Left ventricle myocardium inferior (tissue), 1 donor: ENCODE results near the gene NAP1L2. TPM values are rescaled to one million over a fixed set of nuclear protein-coding genes. Genes with fewer than 3 reads are reported as not detected.

ENCODE experiments used
- DNase-seq: peaks from one replicate; pipeline ENCODE4 v3.0.0-alpha.2; 2020
- H3K27ac ChIP-seq: fragments of 200-600 bp; replicated peaks from 2 replicates; pipeline ENCODE4 v1.8.0; 2021
- H3K27me3 ChIP-seq: fragments of 200-600 bp; 2 replicates; pipeline ENCODE4 v1.8.0; 2021; ENCODE audit warnings: low read depth
- H3K36me3 ChIP-seq: fragments of 200-600 bp; 2 replicates; pipeline ENCODE4 v1.8.0; 2021
- H3K4me1 ChIP-seq: fragments of 200-600 bp; 2 replicates; pipeline ENCODE4 v1.8.0; 2021
- H3K4me3 ChIP-seq: fragments of 200-600 bp; 2 replicates; pipeline ENCODE4 v1.8.0; 2021; ENCODE audit warnings: mild to moderate bottlenecking, moderate library complexity
- H3K9me3 ChIP-seq: fragments of 200-600 bp; replicated peaks from 2 replicates; pipeline ENCODE4 v1.8.0; 2021
- CTCF ChIP-seq: fragments of 200-600 bp; IDR thresholded peaks from 2 replicates; pipeline ENCODE4 v1.8.0; 2021; ENCODE audit warnings: antibody characterized with exemption, mild to moderate bottlenecking, borderline replicate concordance
- intact Hi-C: fragments of 100-400 bp; cut with micrococcal nuclease; formaldehyde crosslinking; loops from one replicate; pipeline ENCODE4 v1.11.0; 2022
- long read RNA-seq: library from polyadenylated mRNA; unstranded; transcript quantifications from one replicate; pipeline ENCODE4 v2.0.0, GENCODE V29; 2021
- total RNA-seq: library from RNA; stranded (reverse); fragmentation: NEBNext Ultra II Directional; extraction: Animal tissue kit (Norgen Biotek cat#: 25700); gene quantifications from one replicate; pipeline ENCODE4 v1.2.1, GENCODE V29; 2021
- donor health status: DM: no; HTN: yes; CAD: no; lungs with severe emphysema.

The NAP1L2 gene
- total RNA-seq = 8.4 TPM
- long read RNA-seq, partial matches to known transcripts = 0 of 2 reads
- long read RNA-seq, other reads (novel, unspliced or antisense) = 0 of 2 reads

GRCh38 chrX:73214426-73215094 lies at the start of gene NAP1L2:
NAP1L2 (minus strand) TSS chrX:73214851; CDS start chrX:73214492, 359 bp downstream.
- H3K9me3 ChIP-seq = no peaks in the 10 kb centered on the region
- intact Hi-C loops = no loop called here
- H3K36me3 ChIP-seq = no peaks in the 10 kb centered on the region
- peak within 1 kb of the TSS; percentile 75 for H3K27ac ChIP-seq
- no peaks in the 10 kb centered on the region for H3K4me1 ChIP-seq
- peak; percentile 14 for DNase-seq
- H3K4me3 ChIP-seq = peak within 1 kb of the TSS; percentile 69
- TF ChIP-seq CTCF = no peak
- no peaks in the 10 kb centered on the region for H3K27me3 ChIP-seq

- Histone ChIP-seq H3K9me3 (no peaks in the 10 kb centered on the region), H3K4me1 (no peaks in the 10 kb centered on the region), H3K27me3 (no peaks in the 10 kb centered on the region), H3K27ac (no peak overlapping the region), H3K4me3 (no peak overlapping the region), H3K36me3 (no peaks in the 10 kb centered on the region)
- intact Hi-C loops = no loop called here
- DNase-seq = no peak
- peak; percentile 16 for TF ChIP-seq CTCF
Measured at GRCh38 chrX:73262991-73263390, 48.3 kb upstream of the NAP1L2 start.

- H3K27ac ChIP-seq = no peak overlapping the region
- no peaks in the 10 kb centered on the region for H3K4me1 ChIP-seq
- no peak for DNase-seq
- H3K36me3 ChIP-seq = no peaks in the 10 kb centered on the region
- H3K9me3 ChIP-seq = no peaks in the 10 kb centered on the region
- H3K27me3 ChIP-seq = no peaks in the 10 kb centered on the region
- H3K4me3 ChIP-seq = no peak overlapping the region
- TF ChIP-seq CTCF = no peak
- intact Hi-C loops = no loop called here
Measured at GRCh38 chrX:73239242-73239641, 24.6 kb upstream of the NAP1L2 start.

GRCh38 chrX:73217621-73218020 lies 3.0 kb upstream of the NAP1L2 start:
- no peak overlapping the region for H3K4me3 ChIP-seq
- H3K9me3 ChIP-seq = peaks cover 10% of the 10 kb centered on the region
- no peak overlapping the region for H3K27ac ChIP-seq
- H3K4me1 ChIP-seq = no peaks in the 10 kb centered on the region
- H3K27me3 ChIP-seq = no peaks in the 10 kb centered on the region
- TF ChIP-seq CTCF = no peak
- intact Hi-C loops = no loop called here
- no peak for DNase-seq
- H3K36me3 ChIP-seq = no peaks in the 10 kb centered on the region

GRCh38 chrX:73215246-73215645 lies 595 bp upstream of the NAP1L2 start:
- intact Hi-C loops = no loop called here
- Histone ChIP-seq H3K4me3 (peak overlapping the region; percentile 69), H3K36me3 (no peaks in the 10 kb centered on the region), H3K9me3 (peaks cover 6% of the 10 kb centered on the region), H3K4me1 (no peaks in the 10 kb centered on the region), H3K27me3 (no peaks in the 10 kb centered on the region), H3K27ac (peak overlapping the region; percentile 75)
- no peak for DNase-seq
- TF ChIP-seq CTCF = no peak
